ENCODE measurements around the gene VIPR2.

The VIPR2 gene

GRCh38 chr7:159022238-159022993, 122.3 kb downstream of the VIPR2 start:
- no peak for DNase-seq

GRCh38 chr7:159020987-159021386, 123.7 kb downstream of the VIPR2 start:
- DNase-seq: no peak

- DNase-seq: no peak
These were observed 125.6 kb downstream of the VIPR2 start for GRCh38 chr7:159019111-159019510.

GRCh38 chr7:159017741-159018140, 126.9 kb downstream of the VIPR2 start:
- no peak for DNase-seq

- no peak for DNase-seq
These were observed 127.5 kb downstream of the VIPR2 start for GRCh38 chr7:159017210-159017609.

GRCh38 chr7:159016591-159016990, 128.1 kb downstream of the VIPR2 start:
- no peak for DNase-seq

GRCh38 chr7:159015454-159016410, 128.9 kb downstream of the VIPR2 start:
- DNase-seq: no peak

- no peak for DNase-seq
These were observed 129.6 kb downstream of the VIPR2 start for GRCh38 chr7:159015081-159015453.

GRCh38 chr7:159014297-159015062, 130.2 kb downstream of the VIPR2 start:
- DNase-seq: no peak

GRCh38 chr7:159013825-159014289, 130.8 kb downstream of the VIPR2 start:
- DNase-seq: no peak

GRCh38 chr7:159013181-159013690, 131.4 kb downstream of the VIPR2 start:
- no peak for DNase-seq

GRCh38 chr7:159012353-159013069, 132.2 kb downstream of the VIPR2 start:
- DNase-seq: no peak

GRCh38 chr7:159011722-159012022, 133.0 kb downstream of the VIPR2 start:
- no peak for DNase-seq

- no peak for DNase-seq
These were observed 133.5 kb downstream of the VIPR2 start for GRCh38 chr7:159010937-159011721.

GRCh38 chr7:159010411-159010810, 134.3 kb downstream of the VIPR2 start:
- DNase-seq: no peak

- no peak for DNase-seq
These were observed 134.7 kb downstream of the VIPR2 start for GRCh38 chr7:159009951-159010350.

GRCh38 chr7:159008417-159008816, 136.2 kb downstream of the VIPR2 start:
- no peak for DNase-seq

- DNase-seq: no peak
These were observed 136.7 kb downstream of the VIPR2 start for GRCh38 chr7:159007996-159008389.

- no peak for DNase-seq
These were observed 137.2 kb downstream of the VIPR2 start for GRCh38 chr7:159007364-159007995.

- DNase-seq: no peak
These were observed 138.0 kb downstream of the VIPR2 start for GRCh38 chr7:159006610-159007130.
